ENCODE data around the gene KCNK3.

KCNK3 gene

GRCh38 chr2:26691881-26692278 lies 642 bp upstream of the KCNK3 start:
- Histone ChIP-seq H3K27ac (ENCODE audit: low read depth, low read length) (no peak overlapping the region), H3K36me3 (ENCODE audit: control insufficient read depth, insufficient read depth, low read length) (no peaks in the 10 kb centered on the region), H3K4me3 (ENCODE audit: low read depth, low read length) (peak overlapping the region; percentile 47), H3K9me3 (ENCODE audit: control insufficient read depth, insufficient read depth, low read length) (no peaks in the 10 kb centered on the region), H3K27me3 (ENCODE audit: control insufficient read depth, insufficient read depth, low read length) (peaks cover 68% of the 10 kb centered on the region), H3K9ac (ENCODE audit: low read depth, low read length) (no peak overlapping the region), H3K4me1 (ENCODE audit: control insufficient read depth, insufficient read depth, low read length) (peaks cover 9% of the 10 kb centered on the region)

- Histone ChIP-seq H3K4me1 (ENCODE audit: control insufficient read depth, insufficient read depth, low read length) (peaks cover 9% of the 10 kb centered on the region), H3K4me3 (ENCODE audit: low read depth, low read length) (peak overlapping the region; percentile 61), H3K9me3 (ENCODE audit: control insufficient read depth, insufficient read depth, low read length) (no peaks in the 10 kb centered on the region), H3K27ac (ENCODE audit: low read depth, low read length) (no peak overlapping the region), H3K36me3 (ENCODE audit: control insufficient read depth, insufficient read depth, low read length) (no peaks in the 10 kb centered on the region), H3K9ac (ENCODE audit: low read depth, low read length) (no peak overlapping the region), H3K27me3 (ENCODE audit: control insufficient read depth, insufficient read depth, low read length) (peaks cover 66% of the 10 kb centered on the region)
Measured at GRCh38 chr2:26692897-26693849, 651 bp downstream of the KCNK3 start.

- H3K36me3 ChIP-seq (ENCODE audit: control insufficient read depth, insufficient read depth, low read length), result no peaks in the 10 kb centered on the region
- H3K27ac ChIP-seq (ENCODE audit: low read depth, low read length), result no peak overlapping the region
- H3K4me1 ChIP-seq (ENCODE audit: control insufficient read depth, insufficient read depth, low read length), result peaks cover 9% of the 10 kb centered on the region
- no peak overlapping the region for H3K4me3 ChIP-seq (ENCODE audit: low read depth, low read length)
- no peak overlapping the region for H3K9ac ChIP-seq (ENCODE audit: low read depth, low read length)
- peaks cover 61% of the 10 kb centered on the region for H3K27me3 ChIP-seq (ENCODE audit: control insufficient read depth, insufficient read depth, low read length)
- H3K9me3 ChIP-seq (ENCODE audit: control insufficient read depth, insufficient read depth, low read length), result no peaks in the 10 kb centered on the region
Measured at GRCh38 chr2:26694001-26694400, 1.5 kb downstream of the KCNK3 start.

- Histone ChIP-seq H3K4me3 (ENCODE audit: low read depth, low read length) (no peak overlapping the region), H3K9ac (ENCODE audit: low read depth, low read length) (no peak overlapping the region), H3K9me3 (ENCODE audit: control insufficient read depth, insufficient read depth, low read length) (no peaks in the 10 kb centered on the region), H3K27me3 (ENCODE audit: control insufficient read depth, insufficient read depth, low read length) (peaks cover 42% of the 10 kb centered on the region), H3K27ac (ENCODE audit: low read depth, low read length) (no peak overlapping the region), H3K36me3 (ENCODE audit: control insufficient read depth, insufficient read depth, low read length) (no peaks in the 10 kb centered on the region), H3K4me1 (ENCODE audit: control insufficient read depth, insufficient read depth, low read length) (peaks cover 9% of the 10 kb centered on the region)
Measured at GRCh38 chr2:26696351-26696816, 3.9 kb downstream of the KCNK3 start.

- H3K4me3 ChIP-seq (ENCODE audit: low read depth, low read length), result no peak overlapping the region
- no peaks in the 10 kb centered on the region for H3K36me3 ChIP-seq (ENCODE audit: control insufficient read depth, insufficient read depth, low read length)
- H3K27me3 ChIP-seq (ENCODE audit: control insufficient read depth, insufficient read depth, low read length), result peaks cover 37% of the 10 kb centered on the region
- no peak overlapping the region for H3K9ac ChIP-seq (ENCODE audit: low read depth, low read length)
- H3K27ac ChIP-seq (ENCODE audit: low read depth, low read length), result no peak overlapping the region
- H3K9me3 ChIP-seq (ENCODE audit: control insufficient read depth, insufficient read depth, low read length), result no peaks in the 10 kb centered on the region
- peaks cover 5% of the 10 kb centered on the region for H3K4me1 ChIP-seq (ENCODE audit: control insufficient read depth, insufficient read depth, low read length)
Measured at GRCh38 chr2:26697425-26697824, 4.9 kb downstream of the KCNK3 start.

- no peaks in the 10 kb centered on the region for H3K9me3 ChIP-seq (ENCODE audit: control insufficient read depth, insufficient read depth, low read length)
- no peak overlapping the region for H3K4me3 ChIP-seq (ENCODE audit: low read depth, low read length)
- H3K27me3 ChIP-seq (ENCODE audit: control insufficient read depth, insufficient read depth, low read length), result peaks cover 24% of the 10 kb centered on the region
- H3K4me1 ChIP-seq (ENCODE audit: control insufficient read depth, insufficient read depth, low read length), result no peaks in the 10 kb centered on the region
- H3K9ac ChIP-seq (ENCODE audit: low read depth, low read length), result no peak overlapping the region
- no peaks in the 10 kb centered on the region for H3K36me3 ChIP-seq (ENCODE audit: control insufficient read depth, insufficient read depth, low read length)
- no peak overlapping the region for H3K27ac ChIP-seq (ENCODE audit: low read depth, low read length)
Measured at GRCh38 chr2:26699295-26699694, 6.8 kb downstream of the KCNK3 start.

- Histone ChIP-seq H3K9me3 (ENCODE audit: control insufficient read depth, insufficient read depth, low read length) (no peaks in the 10 kb centered on the region), H3K4me1 (ENCODE audit: control insufficient read depth, insufficient read depth, low read length) (no peaks in the 10 kb centered on the region), H3K27me3 (ENCODE audit: control insufficient read depth, insufficient read depth, low read length) (peaks cover 16% of the 10 kb centered on the region), H3K9ac (ENCODE audit: low read depth, low read length) (no peak overlapping the region), H3K4me3 (ENCODE audit: low read depth, low read length) (no peak overlapping the region), H3K27ac (ENCODE audit: low read depth, low read length) (no peak overlapping the region), H3K36me3 (ENCODE audit: control insufficient read depth, insufficient read depth, low read length) (no peaks in the 10 kb centered on the region)
Measured at GRCh38 chr2:26700078-26700477, 7.6 kb downstream of the KCNK3 start.

- Histone ChIP-seq H3K4me1 (ENCODE audit: control insufficient read depth, insufficient read depth, low read length) (peaks cover 4% of the 10 kb centered on the region; the same call in 1 of the 2 replicates), H3K27me3 (ENCODE audit: control insufficient read depth, insufficient read depth, low read length) (peaks cover 1% of the 10 kb centered on the region), H3K4me3 (ENCODE audit: low read depth, low read length) (no peak overlapping the region), H3K9me3 (ENCODE audit: control insufficient read depth, insufficient read depth, low read length) (no peaks in the 10 kb centered on the region), H3K9ac (ENCODE audit: low read depth, low read length) (no peak overlapping the region), H3K36me3 (ENCODE audit: control insufficient read depth, insufficient read depth, low read length) (no peaks in the 10 kb centered on the region), H3K27ac (ENCODE audit: low read depth, low read length) (no peak overlapping the region)
Measured at GRCh38 chr2:26701596-26701995, 9.1 kb downstream of the KCNK3 start.

- no peak overlapping the region for H3K27ac ChIP-seq (ENCODE audit: low read depth, low read length)
- H3K36me3 ChIP-seq (ENCODE audit: control insufficient read depth, insufficient read depth, low read length), result no peaks in the 10 kb centered on the region
- H3K4me3 ChIP-seq (ENCODE audit: low read depth, low read length), result no peak overlapping the region
- H3K4me1 ChIP-seq (ENCODE audit: control insufficient read depth, insufficient read depth, low read length), result peaks cover 7% of the 10 kb centered on the region; the same call in 1 of the 2 replicates
- H3K27me3 ChIP-seq (ENCODE audit: control insufficient read depth, insufficient read depth, low read length), result no peaks in the 10 kb centered on the region
- H3K9ac ChIP-seq (ENCODE audit: low read depth, low read length), result no peak overlapping the region
- H3K9me3 ChIP-seq (ENCODE audit: control insufficient read depth, insufficient read depth, low read length), result no peaks in the 10 kb centered on the region
Measured at GRCh38 chr2:26702025-26702424, 9.5 kb downstream of the KCNK3 start.

- no peak overlapping the region for H3K9ac ChIP-seq (ENCODE audit: low read depth, low read length)
- no peaks in the 10 kb centered on the region for H3K27me3 ChIP-seq (ENCODE audit: control insufficient read depth, insufficient read depth, low read length)
- H3K27ac ChIP-seq (ENCODE audit: low read depth, low read length), result no peak overlapping the region
Measured at GRCh38 chr2:26704441-26704977, 12.0 kb downstream of the KCNK3 start.

GRCh38 chr2:26705126-26705525 lies 12.6 kb downstream of the KCNK3 start:
- H3K27me3 ChIP-seq (ENCODE audit: control insufficient read depth, insufficient read depth, low read length), result no peaks in the 10 kb centered on the region
- H3K4me3 ChIP-seq (ENCODE audit: low read depth, low read length), result no peak overlapping the region
- no peak overlapping the region for H3K9ac ChIP-seq (ENCODE audit: low read depth, low read length)
- H3K4me1 ChIP-seq (ENCODE audit: control insufficient read depth, insufficient read depth, low read length), result peaks cover 7% of the 10 kb centered on the region; the same call in 1 of the 2 replicates
- no peaks in the 10 kb centered on the region for H3K9me3 ChIP-seq (ENCODE audit: control insufficient read depth, insufficient read depth, low read length)
- H3K27ac ChIP-seq (ENCODE audit: low read depth, low read length), result no peak overlapping the region
- no peaks in the 10 kb centered on the region for H3K36me3 ChIP-seq (ENCODE audit: control insufficient read depth, insufficient read depth, low read length)

More at GRCh38 chr2:26704441-26704977, 12.0 kb downstream of the KCNK3 start:
- peaks cover 7% of the 10 kb centered on the region; the same call in 1 of the 2 replicates for H3K4me1 ChIP-seq (ENCODE audit: control insufficient read depth, insufficient read depth, low read length)
- no peak overlapping the region for H3K4me3 ChIP-seq (ENCODE audit: low read depth, low read length)
- no peaks in the 10 kb centered on the region for H3K36me3 ChIP-seq (ENCODE audit: control insufficient read depth, insufficient read depth, low read length)
- no peaks in the 10 kb centered on the region for H3K9me3 ChIP-seq (ENCODE audit: control insufficient read depth, insufficient read depth, low read length)
